Left lung (tissue), 10 donors: ENCODE measurements around the gene ZNF23. TPM values are rescaled to one million over a fixed set of nuclear protein-coding genes. Genes with fewer than 3 reads are reported as not detected.

Source experiments
- ATAC-seq: fragments of 200-7000 bp; cut with Tn5 transposase; one replicate; pipeline ENCODE4 v1.9.1; 2020; ENCODE audit warnings: moderate library complexity
- DNase-seq, 4 donors: peaks; one replicate each; pipeline ENCODE4 v3.0.0-alpha.2; 2013 to 2020
- H3K27ac ChIP-seq, 2 donors: fragments of 200-600 bp; sonication (generic) in 1 of 2; one replicate each; pipeline versions ENCODE4 v1.5.0 to v1.8.0; 2020 to 2021
- H3K27me3 ChIP-seq, 2 donors: fragments of 200-600 bp; sonication (generic) in 1 of 2; one replicate each; pipeline versions ENCODE4 v1.5.0 to v1.8.0; 2020 to 2021
- H3K36me3 ChIP-seq, 2 donors: fragments of 200-600 bp; sonication (generic) in 1 of 2; one replicate each; pipeline versions ENCODE4 v1.5.0 to v1.8.0; 2020 to 2021
- H3K4me1 ChIP-seq, 2 donors: fragments of 200-600 bp; one replicate each; pipeline ENCODE4 v1.8.0; 2021
- H3K4me3 ChIP-seq, 2 donors: fragments of 200-600 bp; sonication (generic) in 1 of 2; one replicate each; pipeline versions ENCODE4 v1.5.0 to v1.8.0; 2020 to 2021; ENCODE audit warnings: mild to moderate bottlenecking in 1 of 2
- H3K9me3 ChIP-seq, 2 donors: fragments of 200-600 bp; sonication (generic) in 1 of 2; one replicate each; pipeline versions ENCODE4 v1.5.0 to v1.8.0; 2020 to 2021
- CTCF ChIP-seq, 2 donors: fragments of 200-600 bp; sonication (generic) in 1 of 2; IDR thresholded peaks; one replicate each; pipeline versions ENCODE4 v1.5.0 to v1.8.0; 2021; ENCODE audit warnings: antibody characterized with exemption in 2 of 2
- intact Hi-C, 2 donors: fragments of 100-400 bp; cut with DNase I; formaldehyde crosslinking; loops; one replicate each; pipeline versions ENCODE4 v1.11.2 to v1.14.2; 2022
- polyA plus RNA-seq, 6 donors: library from polyadenylated mRNA; unstranded; fragments of 120-200 nt; gene quantifications; one replicate each; pipeline ENCODE4 v1.2.1, GENCODE V29; 2013; ENCODE audit not compliant: insufficient read length in 6 of 6
- total RNA-seq, 2 donors: library from RNA; stranded (reverse); fragmentation: NEBNext Ultra II Directional; extraction: Animal tissue kit (Norgen Biotek cat#: 25700); gene quantifications; one replicate each; pipeline ENCODE4 v1.2.1, GENCODE V29; 2021
- donor health status: DM: no; HTN: yes; CAD: no.
- donor health status: DM: no; HTN: no; CAD: no.

Gene ZNF23
- total and polyA plus RNA-seq, 8 donors: 6.8 to 19.9 (median 16.8) TPM

- no peak for ATAC-seq
- Histone ChIP-seq H3K27me3 (peaks cover 0 to 41% of the 10 kb centered on the region in 2 donors), H3K4me1 (no peaks in the 10 kb centered on the region), H3K27ac (no peak overlapping the region), H3K9me3 (peaks cover 0 to 7% of the 10 kb centered on the region in 2 donors), H3K4me3 (no peak overlapping the region), H3K36me3 (no peaks in the 10 kb centered on the region)
- no peak for DNase-seq
- intact Hi-C loops: no loop called here
- TF ChIP-seq CTCF (IDR thresholded peaks at IDR 0.05): no peak
Observed at GRCh38 chr16:71406316-71406715, 55.7 kb downstream of the ZNF23 start.

DNA sequence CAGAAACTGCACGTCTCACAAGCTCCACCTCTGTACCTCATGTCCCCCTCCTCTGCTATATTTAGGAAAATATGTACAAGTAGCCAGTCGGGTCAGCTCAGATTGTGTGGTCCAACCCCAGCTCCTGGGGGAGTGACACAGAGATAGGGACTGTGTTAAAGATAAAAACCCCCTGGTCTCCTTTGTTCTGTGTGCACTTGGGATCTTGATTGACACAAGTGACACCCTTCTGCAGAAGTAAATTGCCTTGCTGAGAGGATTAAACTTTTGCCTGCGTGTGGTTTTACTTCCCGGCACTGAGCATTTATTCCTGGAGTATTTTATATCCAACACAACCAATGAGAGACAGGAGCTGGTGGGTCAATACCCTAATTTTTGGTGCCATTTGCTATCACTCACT lies 57.7 kb downstream of the ZNF23 start:
- Histone ChIP-seq H3K27ac (no peak overlapping the region), H3K4me1 (no peaks in the 10 kb centered on the region), H3K36me3 (no peaks in the 10 kb centered on the region), H3K4me3 (no peak overlapping the region), H3K27me3 (peaks cover 0 to 26% of the 10 kb centered on the region in 2 donors), H3K9me3 (peaks cover 0 to 7% of the 10 kb centered on the region in 2 donors)
- intact Hi-C loops: no loop called here
- TF ChIP-seq CTCF (IDR thresholded peaks at IDR 0.05): no peak
- ATAC-seq (no peak), DNase-seq (no peak)

- peaks cover 0 to 7% of the 10 kb centered on the region in 2 donors for H3K9me3 ChIP-seq
- TF ChIP-seq CTCF (IDR thresholded peaks at IDR 0.05): no peak
- H3K4me3 ChIP-seq: no peak overlapping the region
- intact Hi-C loops: no loop called here
- no peak overlapping the region for H3K27ac ChIP-seq
- no peak for DNase-seq
- no peak for ATAC-seq
- no peaks in the 10 kb centered on the region for H3K36me3 ChIP-seq
- H3K4me1 ChIP-seq: no peaks in the 10 kb centered on the region
- peaks cover 0 to 26% of the 10 kb centered on the region in 2 donors for H3K27me3 ChIP-seq
Observed at GRCh38 chr16:71402674-71403073, 59.4 kb downstream of the ZNF23 start.

DNA sequence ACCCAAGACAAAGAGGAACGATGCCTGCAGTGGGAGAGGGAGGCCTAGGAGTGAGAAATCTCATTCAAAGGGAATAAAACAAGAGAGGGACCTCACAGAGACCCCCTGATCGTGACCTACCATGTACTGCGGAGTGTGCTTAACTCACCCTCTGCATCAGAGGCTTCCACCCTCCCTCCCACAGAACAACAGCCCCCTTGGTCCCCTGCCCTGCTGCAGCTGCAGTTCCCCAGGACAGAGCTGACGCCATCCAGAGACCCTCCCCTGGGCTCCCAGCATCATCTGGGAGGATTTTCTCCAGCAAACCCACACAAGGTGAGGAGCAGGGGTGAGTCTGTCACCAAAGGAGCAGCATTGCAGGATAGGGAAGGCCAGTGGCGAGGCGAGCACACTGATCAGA lies 60.0 kb downstream of the ZNF23 start:
- intact Hi-C loops: no loop called here
- Histone ChIP-seq H3K27ac (no peak overlapping the region), H3K27me3 (peaks cover 0 to 26% of the 10 kb centered on the region in 2 donors), H3K4me1 (no peaks in the 10 kb centered on the region), H3K9me3 (peaks cover 0 to 7% of the 10 kb centered on the region in 2 donors), H3K36me3 (no peaks in the 10 kb centered on the region), H3K4me3 (no peak overlapping the region)
- ATAC-seq (no peak), DNase-seq (no peak)
- no peak for TF ChIP-seq CTCF (IDR thresholded peaks at IDR 0.05)

DNA sequence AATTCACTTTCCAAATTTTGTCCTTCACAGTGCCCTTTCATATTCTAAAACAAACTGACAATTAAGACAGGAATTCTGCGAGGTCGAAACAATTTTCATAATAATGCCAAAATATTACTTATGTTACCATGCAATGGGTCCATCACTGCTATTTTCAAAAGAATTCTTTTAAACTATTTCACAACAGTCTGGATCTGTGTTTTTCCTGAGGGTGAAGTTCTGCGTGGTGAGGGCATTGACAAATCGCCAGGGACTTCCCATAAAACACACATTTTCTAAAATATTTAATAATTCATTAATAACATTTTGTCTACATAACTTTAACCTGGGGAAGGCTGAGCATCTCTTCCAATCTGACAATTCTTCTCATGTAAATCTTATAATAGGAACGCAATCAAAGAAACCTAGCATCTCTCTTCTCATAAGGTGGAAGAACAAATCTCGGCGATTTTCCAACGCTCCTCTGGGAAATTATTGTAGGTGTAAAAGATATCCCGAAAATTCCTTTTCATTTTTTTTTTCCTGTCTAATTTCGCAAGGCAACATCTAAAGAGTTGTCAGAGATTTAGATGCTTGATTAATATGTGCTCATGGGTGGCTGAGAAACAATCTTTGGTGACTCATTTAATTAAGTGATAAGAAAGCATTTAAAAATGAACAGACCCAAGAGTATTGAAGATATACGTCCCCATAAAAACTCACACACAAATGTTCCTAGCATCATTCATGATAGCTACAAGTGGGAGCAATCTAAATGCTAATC lies 62.1 kb downstream of the ZNF23 start:
- H3K36me3 ChIP-seq: no peaks in the 10 kb centered on the region
- no peak for TF ChIP-seq CTCF (IDR thresholded peaks at IDR 0.05)
- intact Hi-C loops: no loop called here
- H3K9me3 ChIP-seq: peaks cover 0 to 7% of the 10 kb centered on the region in 2 donors
- DNase-seq: no peak
- H3K4me3 ChIP-seq: no peak overlapping the region
- no peak overlapping the region for H3K27ac ChIP-seq
- no peak for ATAC-seq
- H3K4me1 ChIP-seq: no peaks in the 10 kb centered on the region
- H3K27me3 ChIP-seq: peaks cover 0 to 28% of the 10 kb centered on the region in 2 donors

Other genes with a start within 250 kb of the ZNF23 start
- gene HYDIN, start 231.5 kb downstream of the ZNF23 start, total RNA-seq: 1 to 10 TPM; 3.3 to 8.2 TPM
- gene HYDIN, start 231.5 kb downstream of the ZNF23 start, polyA plus RNA-seq: 10 to 100 TPM in 5 of 6 donors, 1 to 10 TPM in 1; 7.9 to 16.8 (median 14.2) TPM
- 10 to 100 TPM; 16.4 to 20.4 TPM for gene CMTR2, start 172.8 kb downstream of the ZNF23 start, total RNA-seq
- gene CMTR2, start 172.8 kb downstream of the ZNF23 start, polyA plus RNA-seq: 10 to 100 TPM; 41.3 to 48.8 (median 46.5) TPM
- gene CALB2, start 103.5 kb downstream of the ZNF23 start, total RNA-seq: under 1 TPM; 0.35 to 0.60 TPM
- gene CALB2, start 103.5 kb downstream of the ZNF23 start, polyA plus RNA-seq: not detected
- not detected for gene TLE7, start 20.2 kb downstream of the ZNF23 start, total RNA-seq
- not detected for gene TLE7, start 20.2 kb downstream of the ZNF23 start, polyA plus RNA-seq
- gene ZNF19, start 27.1 kb upstream of the ZNF23 start, total RNA-seq: 1 to 10 TPM; 6.9 to 7.6 TPM
- gene ZNF19, start 27.1 kb upstream of the ZNF23 start, polyA plus RNA-seq: 10 to 100 TPM in 5 of 6 donors, 1 to 10 TPM in 1; 9.7 to 13.9 (median 11.0) TPM
- gene CHST4, start 64.2 kb upstream of the ZNF23 start, total RNA-seq: under 1 TPM; 0.12 to 0.26 TPM
- under 1 TPM in 3 of 6 donors, not detected in 3; 0.07 to 0.14 (median 0.10) TPM for gene CHST4, start 64.2 kb upstream of the ZNF23 start, polyA plus RNA-seq
- under 1 TPM in 1 of 2 donors, not detected in 1; 0.18 TPM for gene TAT, start 114.8 kb upstream of the ZNF23 start, total RNA-seq
- under 1 TPM in 5 of 6 donors, not detected in 1; 0.14 to 0.21 (median 0.16) TPM for gene TAT, start 114.8 kb upstream of the ZNF23 start, polyA plus RNA-seq
- gene MARVELD3, start 163.9 kb upstream of the ZNF23 start, total RNA-seq: 10 to 100 TPM in 1 of 2 donors, 1 to 10 TPM in 1; 7.9 to 12.0 TPM
- gene MARVELD3, start 163.9 kb upstream of the ZNF23 start, polyA plus RNA-seq: 1 to 10 TPM; 7.5 to 9.0 (median 7.7) TPM